CMK (cell line): ENCODE measurements around the gene MAP2.
"Not testable (repeated sequence)": the region's sequence is repeated elsewhere in the genome, so short reads cannot be mapped to it uniquely, and the experiment has no call there.

Source experiments
- DNase-seq: peaks from one replicate; pipeline ENCODE4 v3.0.0-alpha.2; 2010; ENCODE audit warnings: low read depth

The MAP2 gene

GRCh38 chr2:209473930-209474419 is 50.1 kb downstream of the MAP2 start:
- DNase-seq, result no peak

DNA sequence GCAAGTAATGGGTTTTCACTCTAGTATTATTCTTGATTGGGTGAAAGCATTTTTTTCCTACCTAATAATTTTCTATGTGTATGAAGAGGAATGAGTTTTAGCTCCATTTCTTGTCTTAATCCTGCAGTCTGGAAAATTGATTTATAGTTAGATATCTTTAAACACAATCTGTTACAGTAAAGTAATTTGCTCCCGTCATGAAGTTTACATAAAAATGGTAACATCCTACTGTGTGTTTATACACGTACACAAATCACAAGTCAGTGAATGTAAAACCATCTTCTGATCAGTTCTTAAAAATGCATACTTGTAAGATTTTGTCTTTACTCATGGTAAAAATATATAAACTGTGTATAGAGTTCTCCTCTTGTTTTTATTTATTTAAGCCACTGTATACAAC is 51.1 kb downstream of the MAP2 start:
- no peak for DNase-seq

DNA sequence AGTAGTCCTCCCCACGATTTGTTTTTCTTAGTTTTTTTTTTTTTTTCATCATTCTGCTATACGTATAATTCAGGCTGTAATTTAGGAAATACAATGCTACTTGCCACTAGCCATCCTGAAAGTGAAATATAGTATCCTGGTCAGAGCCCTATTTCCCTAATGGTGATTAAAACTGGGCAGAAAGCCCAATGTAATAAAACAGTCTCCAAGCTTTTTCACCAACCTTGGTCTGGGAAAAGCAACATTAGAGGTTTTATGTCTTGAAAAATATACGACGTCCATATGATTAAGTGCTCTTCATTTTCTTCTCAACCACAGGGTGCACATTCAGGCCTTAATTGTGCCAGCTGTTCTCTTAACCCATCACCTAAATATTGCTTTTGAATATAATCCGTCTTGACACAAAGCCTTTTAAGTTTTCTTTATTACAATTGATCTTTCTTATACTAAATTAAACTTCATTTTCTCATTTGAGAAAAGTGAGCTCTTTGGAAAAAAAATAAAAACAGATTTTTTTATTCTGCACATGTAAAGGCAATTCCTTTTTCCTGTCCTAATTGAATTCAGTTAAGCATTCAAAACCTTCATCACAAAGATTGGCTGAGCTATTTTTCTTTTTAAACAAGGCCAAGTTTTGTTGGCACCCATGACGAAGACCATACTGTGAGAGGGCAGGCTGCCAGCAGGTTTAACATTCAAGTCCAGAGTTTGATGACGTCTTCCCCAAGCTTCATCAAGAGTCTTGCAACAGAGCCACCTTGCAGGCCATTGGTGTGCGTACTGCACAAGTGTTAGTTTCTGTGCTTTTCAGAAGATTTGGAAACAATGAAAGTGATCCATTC is 52.7 kb downstream of the MAP2 start:
- no peak for DNase-seq

DNA sequence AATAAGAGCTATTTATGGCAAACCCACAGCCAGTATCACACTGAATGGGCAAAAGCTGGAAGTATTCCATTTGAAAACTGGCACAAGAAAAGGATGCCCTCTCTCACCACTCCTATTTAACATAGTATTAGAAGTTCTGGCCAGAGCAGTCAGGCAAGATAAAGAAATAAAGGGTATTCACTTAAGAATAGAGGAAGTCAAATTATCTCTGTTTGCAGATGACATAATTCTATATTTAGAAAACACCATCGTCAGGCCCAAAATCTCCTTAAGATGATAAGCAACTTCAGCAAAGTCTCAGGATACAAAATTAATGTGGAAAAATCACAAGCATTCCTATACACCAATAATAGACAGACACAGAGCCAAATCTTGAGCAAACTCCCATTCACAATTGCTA is 68.4 kb downstream of the MAP2 start:
- not testable (repeated sequence) for DNase-seq

DNA sequence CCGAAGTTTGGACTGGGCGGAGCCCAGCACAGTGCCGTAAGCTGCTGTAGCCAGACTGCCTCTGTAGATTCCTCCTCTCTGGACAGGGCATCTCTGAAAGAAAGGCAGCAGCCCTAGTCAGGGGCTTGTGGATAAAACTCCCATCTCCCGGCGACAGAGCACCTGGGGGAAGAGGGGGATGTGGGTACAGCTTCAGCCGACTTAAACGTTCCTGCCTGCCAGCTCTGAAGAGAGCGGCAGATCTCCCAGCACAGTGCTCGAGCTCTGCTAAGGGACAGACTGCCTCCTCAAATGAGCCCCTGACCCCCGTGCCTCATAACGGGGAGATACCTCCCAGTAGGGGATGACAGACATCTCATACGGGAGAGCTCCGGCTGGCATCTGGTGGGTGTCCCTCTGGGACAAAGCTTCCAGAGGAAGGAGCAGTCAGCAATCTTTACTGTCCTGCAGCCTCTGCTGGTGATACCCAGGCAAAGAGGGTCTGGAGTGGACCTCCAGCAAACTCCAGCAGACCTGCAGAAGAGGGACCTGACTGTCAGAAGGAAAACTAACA is 71.3 kb downstream of the MAP2 start:
- not testable (repeated sequence) for DNase-seq

DNA sequence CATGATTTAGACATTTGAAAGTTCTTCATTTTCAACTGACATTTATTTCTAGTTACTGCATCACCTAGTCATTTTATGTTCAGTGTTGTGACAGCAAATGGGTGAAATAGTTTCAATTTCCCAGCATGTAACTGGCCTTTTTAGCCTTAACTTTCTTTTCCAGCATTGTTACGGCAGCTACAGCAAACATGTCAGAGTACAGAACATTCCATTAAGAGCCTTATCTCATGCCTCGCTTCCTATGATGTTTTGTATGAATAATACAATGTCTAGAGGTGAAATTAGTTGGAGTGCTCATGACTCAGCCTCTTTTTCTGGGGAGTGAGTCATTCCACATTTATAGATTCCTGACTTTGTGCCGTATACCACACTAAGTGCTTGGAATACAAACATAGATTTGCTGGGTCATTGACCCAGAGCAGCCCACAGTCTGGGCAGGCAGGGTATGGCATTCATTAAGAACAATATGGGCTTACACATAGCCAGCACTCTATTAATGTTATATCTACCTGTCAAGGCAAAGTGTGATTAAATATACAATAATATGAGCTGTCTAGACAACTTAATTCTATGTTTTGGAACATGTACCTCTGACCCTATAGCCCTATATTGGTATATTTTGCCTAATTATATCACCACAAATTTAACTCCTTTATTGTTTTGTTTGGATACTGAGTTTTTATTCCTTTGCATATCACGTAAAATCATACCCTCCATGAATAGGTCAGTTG is 72.2 kb downstream of the MAP2 start:
- DNase-seq, result no peak

DNA sequence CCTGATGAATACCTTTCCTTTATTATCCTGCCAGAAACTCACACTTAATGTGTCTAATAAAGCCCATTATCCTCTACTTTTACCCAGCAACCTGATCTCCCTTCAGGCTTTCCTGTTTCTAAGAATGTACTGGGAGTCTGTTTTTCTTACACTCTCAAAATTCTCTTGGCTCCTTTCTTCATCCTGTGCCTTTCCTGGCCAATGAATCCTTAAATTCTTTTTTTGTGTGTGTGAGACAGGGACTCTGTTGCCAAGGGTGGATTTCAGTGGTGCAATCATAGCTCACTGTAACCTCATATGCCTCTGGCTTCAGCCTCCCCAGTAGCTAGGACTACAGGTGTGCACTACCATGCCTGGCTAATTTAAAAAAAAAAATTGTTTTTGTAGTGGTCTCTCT is 72.7 kb downstream of the MAP2 start:
- no peak for DNase-seq

DNA sequence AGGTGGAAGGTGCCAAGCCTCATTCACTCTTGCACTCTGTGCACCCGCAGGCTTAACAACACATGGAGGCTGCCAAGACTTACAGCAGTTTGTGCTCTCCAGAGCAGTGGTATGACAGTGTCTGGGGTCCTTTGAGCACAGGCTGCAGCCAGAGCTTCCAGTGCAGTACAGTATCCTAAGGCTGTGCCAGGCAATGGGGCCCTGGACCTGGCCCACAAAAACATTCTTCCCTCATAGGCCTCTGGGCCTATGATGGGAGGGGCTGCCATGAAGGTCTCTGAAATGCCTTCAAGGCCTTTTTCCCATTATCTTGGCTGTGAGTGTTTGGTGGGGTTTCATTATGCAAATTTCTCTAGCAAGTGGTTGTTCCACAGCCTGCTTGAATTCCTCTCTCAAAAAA is 74.8 kb downstream of the MAP2 start:
- DNase-seq, result no peak

GRCh38 chr2:209499069-209499468 is 75.2 kb downstream of the MAP2 start:
- no peak for DNase-seq

DNA sequence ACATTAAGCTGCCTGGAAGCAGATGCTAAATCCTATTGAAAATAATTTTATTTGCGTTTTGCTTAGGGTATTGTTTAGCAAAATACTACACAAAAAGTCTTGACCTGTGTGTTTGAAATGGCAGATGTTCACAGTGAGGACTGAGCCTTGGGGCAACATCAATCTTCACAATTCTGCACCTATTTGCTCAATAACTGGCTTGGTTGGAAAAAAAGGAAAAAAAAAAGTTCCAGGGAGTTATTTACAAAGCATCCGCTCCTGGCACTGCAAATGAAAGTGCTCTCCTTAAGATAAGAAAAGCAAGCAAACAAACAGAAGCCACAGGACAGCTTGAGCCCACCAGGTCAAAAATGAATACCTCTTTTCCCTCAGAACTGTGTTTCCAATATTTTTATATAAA is 77.7 kb downstream of the MAP2 start:
- no peak for DNase-seq

GRCh38 chr2:209505410-209505809 is 81.6 kb downstream of the MAP2 start:
- DNase-seq, result no peak

GRCh38 chr2:209508255-209508654 is 84.4 kb downstream of the MAP2 start:
- DNase-seq, result no peak

GRCh38 chr2:209511637-209512036 is 87.8 kb downstream of the MAP2 start:
- DNase-seq, result no peak

GRCh38 chr2:209512971-209513370 is 89.1 kb downstream of the MAP2 start:
- DNase-seq, result no peak

GRCh38 chr2:209517436-209517835 is 93.6 kb downstream of the MAP2 start:
- no peak for DNase-seq

DNA sequence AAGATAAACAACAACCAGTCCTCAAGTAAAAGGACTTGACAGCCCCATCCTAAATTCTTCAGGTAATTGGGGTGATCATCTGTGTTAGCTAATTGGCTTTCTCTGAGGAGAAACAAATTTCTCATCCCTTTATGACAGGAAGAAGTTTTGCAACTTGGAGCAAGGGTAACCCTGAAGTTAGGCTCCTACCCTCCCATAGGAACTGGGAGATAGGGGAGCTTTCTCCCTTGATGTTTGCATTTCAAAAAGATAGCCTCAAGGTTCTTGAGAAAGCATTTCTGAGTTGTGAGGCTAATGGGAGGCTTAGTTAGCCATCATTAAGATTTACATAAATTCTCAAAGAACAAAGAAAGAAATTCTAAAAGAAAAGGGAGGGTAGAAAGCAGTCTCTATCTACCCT is 95.4 kb downstream of the MAP2 start:
- DNase-seq, result no peak

DNA sequence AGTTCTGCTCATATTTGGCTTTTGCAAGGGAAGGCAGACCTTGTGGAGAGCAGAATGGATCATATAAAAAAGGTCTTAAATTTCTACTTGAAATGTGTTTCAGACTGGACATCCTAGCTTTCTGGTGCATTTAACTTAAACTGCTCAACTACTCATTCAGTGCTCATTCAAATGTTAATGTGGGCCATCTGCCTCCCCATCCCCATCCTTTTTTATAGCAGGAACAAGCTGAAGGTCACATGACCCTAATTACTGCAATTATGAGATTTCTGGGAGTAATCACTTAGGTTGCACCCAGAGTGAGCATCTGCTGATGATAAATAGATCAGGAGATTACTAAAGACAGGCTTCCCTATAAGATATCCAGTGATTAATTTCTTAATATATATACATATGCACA is 96.1 kb downstream of the MAP2 start:
- no peak for DNase-seq

DNA sequence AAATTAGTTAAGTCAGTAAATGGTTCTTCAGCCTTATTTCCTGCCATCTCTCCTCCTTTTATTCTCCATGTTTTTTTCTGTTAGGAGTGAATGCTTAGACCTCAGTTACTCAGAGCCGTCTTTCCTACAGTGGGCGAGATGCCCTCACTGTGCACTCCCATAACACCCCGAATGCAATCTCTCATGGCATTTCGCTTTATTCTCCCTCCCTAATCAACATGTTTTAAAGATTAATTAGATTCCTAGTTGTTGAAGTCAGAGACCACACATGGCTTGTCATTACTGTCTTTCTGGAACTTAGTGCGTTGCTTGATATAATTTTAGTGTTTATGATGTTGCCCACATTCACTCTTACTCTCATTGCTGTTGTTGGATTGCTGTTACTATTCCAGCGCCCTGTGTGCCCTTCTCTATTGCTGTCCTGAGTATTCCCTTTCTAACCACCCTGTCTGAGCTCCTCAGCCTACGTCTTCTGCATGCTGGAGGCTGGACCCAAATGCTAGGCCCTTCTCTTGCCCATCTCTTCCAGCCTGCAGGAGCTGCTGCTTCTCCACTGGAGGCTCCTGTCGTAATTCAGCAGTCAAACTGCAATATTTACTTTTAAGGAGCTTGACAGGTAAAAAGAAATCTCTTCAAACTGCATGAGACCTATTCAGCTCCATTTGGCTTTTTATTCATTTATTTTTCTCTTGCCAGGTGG is 99.3 kb downstream of the MAP2 start:
- no peak for DNase-seq

GRCh38 chr2:209523867-209524266 is 100.0 kb downstream of the MAP2 start:
- DNase-seq, result no peak

DNA sequence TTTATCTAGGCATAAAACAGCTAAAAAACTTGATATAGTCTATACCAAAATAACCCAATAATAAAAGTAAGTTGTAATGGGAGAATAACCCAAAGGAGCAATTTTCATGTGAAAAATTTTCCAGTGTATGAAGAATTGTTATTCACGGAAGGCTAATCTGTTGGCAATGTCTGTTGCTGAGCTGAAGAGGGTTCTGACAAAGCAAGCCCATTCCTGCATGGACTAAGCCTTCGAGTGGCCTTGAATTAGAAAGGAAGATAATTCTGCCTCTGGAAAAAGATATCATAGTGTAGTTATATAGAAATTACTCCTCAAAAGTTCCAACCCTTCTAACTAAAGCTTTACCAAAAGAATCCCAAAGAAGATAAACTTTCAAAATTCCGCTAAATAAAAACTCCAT is 101.5 kb downstream of the MAP2 start:
- no peak for DNase-seq

- no peak for DNase-seq
Observed at GRCh38 chr2:209525834-209526281, 102.0 kb downstream of the MAP2 start.

DNA sequence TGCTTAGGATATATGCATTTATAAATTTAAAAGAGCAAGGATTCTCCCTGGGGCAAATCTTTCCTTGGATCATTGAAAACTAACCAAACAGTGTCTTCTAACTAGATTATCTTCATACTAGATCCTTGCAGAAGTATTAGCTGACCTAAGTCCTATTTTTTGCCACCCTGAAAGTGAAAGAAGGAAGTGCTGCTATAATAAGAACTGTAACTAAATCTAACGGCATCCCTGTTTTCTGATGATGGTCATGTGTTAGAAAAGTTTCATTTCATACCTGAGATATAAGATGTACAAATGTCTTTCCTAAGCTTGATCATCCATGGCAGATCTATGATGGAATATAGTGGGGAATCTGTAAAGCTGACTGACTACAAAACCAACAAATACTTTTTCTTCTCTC is 102.7 kb downstream of the MAP2 start:
- DNase-seq, result no peak
